ENCODE measurements around the gene OR2V2.

DNA sequence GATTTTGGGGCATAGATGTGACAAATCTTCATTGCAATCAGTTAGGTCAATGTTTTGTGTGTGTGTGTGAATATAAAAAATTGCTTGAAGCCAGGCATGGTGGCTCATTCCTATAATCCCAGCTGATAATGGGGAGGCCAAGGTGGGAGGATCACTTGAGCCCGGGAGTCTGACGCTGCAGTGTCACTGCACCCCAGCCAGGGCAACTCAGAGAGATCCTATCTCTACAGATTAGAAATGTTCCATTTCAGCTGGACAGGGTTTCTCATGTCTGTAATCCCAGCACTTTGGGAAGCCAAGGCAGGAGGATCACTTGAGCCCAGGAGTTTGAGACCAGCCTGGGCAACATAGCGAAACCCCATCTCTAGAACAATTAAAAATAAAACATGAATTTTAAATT lies 11.5 kb downstream of the OR2V2 start:
- TF ChIP-seq, protein P1, sequence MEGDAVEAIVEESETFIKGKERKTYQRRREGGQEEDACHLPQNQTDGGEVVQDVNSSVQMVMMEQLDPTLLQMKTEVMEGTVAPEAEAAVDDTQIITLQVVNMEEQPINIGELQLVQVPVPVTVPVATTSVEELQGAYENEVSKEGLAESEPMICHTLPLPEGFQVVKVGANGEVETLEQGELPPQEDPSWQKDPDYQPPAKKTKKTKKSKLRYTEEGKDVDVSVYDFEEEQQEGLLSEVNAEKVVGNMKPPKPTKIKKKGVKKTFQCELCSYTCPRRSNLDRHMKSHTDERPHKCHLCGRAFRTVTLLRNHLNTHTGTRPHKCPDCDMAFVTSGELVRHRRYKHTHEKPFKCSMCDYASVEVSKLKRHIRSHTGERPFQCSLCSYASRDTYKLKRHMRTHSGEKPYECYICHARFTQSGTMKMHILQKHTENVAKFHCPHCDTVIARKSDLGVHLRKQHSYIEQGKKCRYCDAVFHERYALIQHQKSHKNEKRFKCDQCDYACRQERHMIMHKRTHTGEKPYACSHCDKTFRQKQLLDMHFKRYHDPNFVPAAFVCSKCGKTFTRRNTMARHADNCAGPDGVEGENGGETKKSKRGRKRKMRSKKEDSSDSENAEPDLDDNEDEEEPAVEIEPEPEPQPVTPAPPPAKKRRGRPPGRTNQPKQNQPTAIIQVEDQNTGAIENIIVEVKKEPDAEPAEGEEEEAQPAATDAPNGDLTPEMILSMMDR (IDR thresholded peaks at IDR 0.05; ENCODE audit: low read depth, low read length, poor library complexity, severe bottlenecking) = no peak
- TF ChIP-seq EZH2phosphoT487 (IDR thresholded peaks at IDR 0.05; ENCODE audit: borderline replicate concordance, low read length) = no peak

All from DOHH2 (cell line).